HepG2 (cell line): Measurements from ENCODE around the gene GNG10. TPM values are rescaled to one million over a fixed set of nuclear protein-coding genes. Genes with fewer than 3 reads are reported as not detected.

Source experiments
- ARID2 ChIP-seq: sonication (generic); formaldehyde crosslinking; IDR thresholded peaks from 2 replicates; pipeline ENCODE4 v1.8.1; 2022; ENCODE audit warnings: mild to moderate bottlenecking, missing genetic modification reagents, borderline replicate concordance
- CEBPB ChIP-seq: IDR thresholded peaks from 2 replicates; pipeline ENCODE4 v1.6.1; 2011; ENCODE audit warnings: low read depth, low read length, improper control_type of control experiment, borderline replicate concordance
- CENPT ChIP-seq: sonication (generic); formaldehyde crosslinking; IDR thresholded peaks from 2 replicates; pipeline ENCODE4 v1.8.0; 2022; ENCODE audit warnings: low read depth, mild to moderate bottlenecking, moderate library complexity, missing genetic modification reagents
- FLYWCH1 ChIP-seq: sonication (generic); formaldehyde crosslinking; IDR thresholded peaks from 2 replicates; pipeline ENCODE4 v1.8.1; 2023; ENCODE audit warnings: mild to moderate bottlenecking, missing genetic modification reagents
- FOXO1 ChIP-seq: sonication (generic); formaldehyde crosslinking; IDR thresholded peaks from 2 replicates; pipeline ENCODE4 v1.4.0; 2020; ENCODE audit warnings: missing genetic modification reagents
- HNF4A ChIP-seq: sonication (generic); formaldehyde crosslinking; IDR thresholded peaks from 2 replicates; pipeline ENCODE4 v1.4.0; 2020; ENCODE audit warnings: missing genetic modification reagents
- MED13 ChIP-seq: sonication (generic); formaldehyde crosslinking; IDR thresholded peaks from 2 replicates; pipeline ENCODE4 v1.5.0; 2020; ENCODE audit warnings: missing genetic modification reagents
- MLLT10 ChIP-seq: sonication (generic); formaldehyde crosslinking; IDR thresholded peaks from 2 replicates; pipeline ENCODE4 v1.4.0; 2020; ENCODE audit warnings: missing genetic modification reagents
- MZF1 ChIP-seq: sonication (generic); formaldehyde crosslinking; IDR thresholded peaks from 2 replicates; pipeline ENCODE4 v1.8.1; 2023; ENCODE audit warnings: mild to moderate bottlenecking, missing genetic modification reagents, borderline replicate concordance
- PPARG ChIP-seq: conservative IDR thresholded peaks from 2 replicates; pipeline ENCODE4 v1.6.1; 2016; ENCODE audit warnings: missing biosample characterization, missing genetic modification reagents
- RFX3 ChIP-seq: IDR thresholded peaks from 2 replicates; pipeline ENCODE4 v1.6.1; 2016; ENCODE audit warnings: missing biosample characterization, missing genetic modification reagents
- SETDB1 ChIP-seq: sonication (generic); formaldehyde crosslinking; IDR thresholded peaks from 2 replicates; pipeline ENCODE4 v1.5.1; 2020; ENCODE audit warnings: missing genetic modification reagents, mild to moderate bottlenecking, borderline replicate concordance
- SIN3A ChIP-seq: IDR thresholded peaks from 2 replicates; pipeline ENCODE4 v1.6.1; 2011; ENCODE audit warnings: low read depth, mild to moderate bottlenecking, control low read depth, low read length, borderline replicate concordance
- ZBTB1 ChIP-seq: sonication (generic); formaldehyde crosslinking; IDR thresholded peaks from 2 replicates; pipeline ENCODE4 v1.4.0; 2020; ENCODE audit warnings: missing genetic modification reagents, borderline replicate concordance
- ZFP82 ChIP-seq: sonication (generic); formaldehyde crosslinking; IDR thresholded peaks from 2 replicates; pipeline ENCODE4 v1.5.1; 2020; ENCODE audit warnings: mild to moderate bottlenecking, missing genetic modification reagents, borderline replicate concordance
- ZNF121 ChIP-seq: sonication (generic); formaldehyde crosslinking; IDR thresholded peaks from 2 replicates; pipeline ENCODE4 v1.5.0; 2020; ENCODE audit warnings: mild to moderate bottlenecking, missing genetic modification reagents
- ZNF260 ChIP-seq: sonication (generic); formaldehyde crosslinking; IDR thresholded peaks from 2 replicates; pipeline ENCODE4 v1.4.0; 2020; ENCODE audit warnings: missing genetic modification reagents, low read depth, mild to moderate bottlenecking, borderline replicate concordance
- ZNF501 ChIP-seq: sonication (generic); formaldehyde crosslinking; IDR thresholded peaks from 2 replicates; pipeline ENCODE4 v1.5.1; 2020; ENCODE audit warnings: mild to moderate bottlenecking, moderate library complexity, missing genetic modification reagents
- ZNF567 ChIP-seq: sonication (generic); formaldehyde crosslinking; IDR thresholded peaks from 2 replicates; pipeline ENCODE4 v1.8.1; 2023; ENCODE audit warnings: mild to moderate bottlenecking, missing genetic modification reagents, borderline replicate concordance
- ZNF749 ChIP-seq: sonication (generic); formaldehyde crosslinking; IDR thresholded peaks from 2 replicates; pipeline ENCODE4 v1.8.0; 2022; ENCODE audit warnings: mild to moderate bottlenecking, missing genetic modification reagents, moderate library complexity, borderline replicate concordance
- ZNF773 ChIP-seq: sonication (generic); formaldehyde crosslinking; IDR thresholded peaks from 2 replicates; pipeline ENCODE4 v1.4.0; 2020; ENCODE audit warnings: missing genetic modification reagents, borderline replicate concordance
- ZSCAN25 ChIP-seq: sonication (generic); formaldehyde crosslinking; IDR thresholded peaks from 2 replicates; pipeline ENCODE4 v1.8.0; 2022; ENCODE audit warnings: mild to moderate bottlenecking, missing genetic modification reagents
- polyA plus RNA-seq, 8 experiments: library from polyadenylated mRNA; depleted of rRNA in 3 of 8; stranded (reverse) in 7 of 8; unstranded in 1 of 8; fragments of >200 nt; fragmentation: Illumina TruSeq in 4 of 8; extraction: Trizol in 4 of 8; gene quantifications; 2 replicates each; pipeline versions ENCODE4 v1.2.1 to v1.2.3, GENCODE V29; 2011 to 2016; ENCODE audit warnings: low read depth in 4 of 8, missing spikeins in 1 of 8, mixed read lengths in 1 of 8; ENCODE audit not compliant: insufficient read depth in 1 of 8
- total RNA-seq, 5 experiments: library from RNA; depleted of rRNA; stranded (reverse); fragments of >200 nt; fragmentation: Illumina TruSeq; extraction: Trizol; gene quantifications; 2 replicates each; pipeline ENCODE4 v1.2.3, GENCODE V29; 2016; ENCODE audit warnings: low read depth in 1 of 5
- TF ChIP-seq, protein P1 (sequence below): sonication (generic); formaldehyde crosslinking; IDR thresholded peaks from 2 replicates; pipeline ENCODE4 v1.5.1; 2020; ENCODE audit warnings: mild to moderate bottlenecking, missing genetic modification reagents
- TF ChIP-seq, protein P2 (sequence below): IDR thresholded peaks from 2 replicates; pipeline ENCODE4 v1.6.1; 2016; ENCODE audit warnings: low read depth, borderline replicate concordance
- TF ChIP-seq, protein P3 (sequence below): sonication (generic); formaldehyde crosslinking; IDR thresholded peaks from 2 replicates; pipeline ENCODE4 v1.4.0; 2020; ENCODE audit warnings: mild to moderate bottlenecking, missing genetic modification reagents

The GNG10 gene
- total and polyA plus RNA-seq, 2 of the 13 experiments (the other 11 are each of a cell fraction or from before 2014, with no cell fraction given) = 29.8 to 32.4 TPM

DNA sequence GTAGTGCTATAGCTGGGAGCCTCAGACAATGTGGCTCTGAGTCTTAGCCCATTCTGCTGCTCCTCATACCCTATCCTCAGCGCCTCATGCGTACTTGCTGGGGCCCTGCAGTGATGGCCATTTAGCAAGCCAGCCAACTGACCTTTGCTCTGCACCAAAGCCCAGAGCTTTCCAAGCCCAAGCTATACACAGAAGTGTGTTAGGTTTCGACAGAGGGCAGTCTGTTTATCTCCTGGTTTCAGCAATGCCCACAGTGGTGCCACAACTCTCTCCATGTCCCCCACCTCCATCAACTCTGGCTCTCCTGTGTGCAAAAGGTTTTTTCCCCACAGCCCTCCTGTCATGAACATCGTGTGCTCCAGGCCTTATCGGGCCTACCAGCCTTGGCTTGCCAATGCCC, 16.9 kb downstream of the GNG10 start (continued):
- TF ChIP-seq ZFP82 (CRISPR knock-in tag) = no peak
- TF ChIP-seq, protein P1, sequence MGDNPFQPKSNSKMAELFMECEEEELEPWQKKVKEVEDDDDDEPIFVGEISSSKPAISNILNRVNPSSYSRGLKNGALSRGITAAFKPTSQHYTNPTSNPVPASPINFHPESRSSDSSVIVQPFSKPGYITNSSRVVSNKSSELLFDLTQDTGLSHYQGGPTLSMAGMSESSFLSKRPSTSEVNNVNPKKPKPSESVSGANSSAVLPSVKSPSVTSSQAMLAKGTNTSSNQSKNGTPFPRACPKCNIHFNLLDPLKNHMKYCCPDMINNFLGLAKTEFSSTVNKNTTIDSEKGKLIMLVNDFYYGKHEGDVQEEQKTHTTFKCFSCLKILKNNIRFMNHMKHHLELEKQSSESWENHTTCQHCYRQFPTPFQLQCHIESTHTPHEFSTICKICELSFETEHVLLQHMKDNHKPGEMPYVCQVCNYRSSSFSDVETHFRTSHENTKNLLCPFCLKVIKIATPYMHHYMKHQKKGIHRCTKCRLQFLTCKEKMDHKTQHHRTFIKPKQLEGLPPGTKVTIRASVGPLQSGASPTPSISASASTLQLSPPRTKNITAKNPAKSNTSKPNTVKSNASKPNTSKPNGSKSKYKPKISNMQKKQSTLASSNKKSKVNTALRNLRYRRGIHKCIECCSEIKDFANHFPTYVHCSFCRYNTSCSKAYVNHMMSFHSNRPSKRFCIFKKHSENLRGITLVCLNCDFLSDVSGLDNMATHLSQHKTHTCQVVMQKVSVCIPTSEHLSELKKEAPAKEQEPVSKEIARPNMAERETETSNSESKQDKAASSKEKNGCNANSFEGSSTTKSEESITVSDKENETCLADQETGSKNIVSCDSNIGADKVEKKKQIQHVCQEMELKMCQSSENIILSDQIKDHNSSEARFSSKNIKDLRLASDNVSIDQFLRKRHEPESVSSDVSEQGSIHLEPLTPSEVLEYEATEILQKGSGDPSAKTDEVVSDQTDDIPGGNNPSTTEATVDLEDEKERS (CRISPR knock-in tag) = no peak
- TF ChIP-seq MED13 = no peak
- TF ChIP-seq MZF1 (CRISPR knock-in tag) = no peak
- TF ChIP-seq ZNF749 = no peak
- no peak for TF ChIP-seq FOXO1 (CRISPR knock-in tag)
- no peak for TF ChIP-seq ZSCAN25 (CRISPR knock-in tag)
- no peak for TF ChIP-seq SIN3A
- TF ChIP-seq ZNF567 (CRISPR knock-in tag) = no peak
- TF ChIP-seq, protein P2, sequence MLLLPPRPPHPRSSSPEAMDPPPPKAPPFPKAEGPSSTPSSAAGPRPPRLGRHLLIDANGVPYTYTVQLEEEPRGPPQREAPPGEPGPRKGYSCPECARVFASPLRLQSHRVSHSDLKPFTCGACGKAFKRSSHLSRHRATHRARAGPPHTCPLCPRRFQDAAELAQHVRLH (CRISPR knock-in tag) = 0 out of 2 replicates have a peak, but pooled peaks have one; percentile 53
- no peak for TF ChIP-seq ZNF501 (CRISPR knock-in tag)
- TF ChIP-seq ARID2 (CRISPR knock-in tag) = no peak
- peak; percentile 93 for TF ChIP-seq HNF4A (CRISPR knock-in tag)
- TF ChIP-seq, protein P3, sequence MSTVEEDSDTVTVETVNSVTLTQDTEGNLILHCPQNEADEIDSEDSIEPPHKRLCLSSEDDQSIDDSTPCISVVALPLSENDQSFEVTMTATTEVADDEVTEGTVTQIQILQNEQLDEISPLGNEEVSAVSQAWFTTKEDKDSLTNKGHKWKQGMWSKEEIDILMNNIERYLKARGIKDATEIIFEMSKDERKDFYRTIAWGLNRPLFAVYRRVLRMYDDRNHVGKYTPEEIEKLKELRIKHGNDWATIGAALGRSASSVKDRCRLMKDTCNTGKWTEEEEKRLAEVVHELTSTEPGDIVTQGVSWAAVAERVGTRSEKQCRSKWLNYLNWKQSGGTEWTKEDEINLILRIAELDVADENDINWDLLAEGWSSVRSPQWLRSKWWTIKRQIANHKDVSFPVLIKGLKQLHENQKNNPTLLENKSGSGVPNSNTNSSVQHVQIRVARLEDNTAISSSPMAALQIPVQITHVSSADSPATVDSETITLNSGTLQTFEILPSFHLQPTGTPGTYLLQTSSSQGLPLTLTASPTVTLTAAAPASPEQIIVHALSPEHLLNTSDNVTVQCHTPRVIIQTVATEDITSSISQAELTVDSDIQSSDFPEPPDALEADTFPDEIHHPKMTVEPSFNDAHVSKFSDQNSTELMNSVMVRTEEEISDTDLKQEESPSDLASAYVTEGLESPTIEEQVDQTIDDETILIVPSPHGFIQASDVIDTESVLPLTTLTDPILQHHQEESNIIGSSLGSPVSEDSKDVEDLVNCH (CRISPR knock-in tag) = no peak
- TF ChIP-seq PPARG (CRISPR knock-in tag) = 0 out of 2 replicates have a peak, but pooled peaks have one; percentile 45
- peak; percentile 94 for TF ChIP-seq ZNF121
- no peak for TF ChIP-seq ZNF773
- no peak for TF ChIP-seq ZBTB1 (CRISPR knock-in tag)
- no peak for TF ChIP-seq FLYWCH1 (CRISPR knock-in tag)
- TF ChIP-seq ZNF260 (CRISPR knock-in tag) = no peak
- no peak for TF ChIP-seq RFX3
- no peak for TF ChIP-seq CENPT (CRISPR knock-in tag)
- no peak for TF ChIP-seq MLLT10 (CRISPR knock-in tag)
- TF ChIP-seq SETDB1 (CRISPR knock-in tag) = no peak
- peak; percentile 25; the same call in 1 of the 2 replicates for TF ChIP-seq CEBPB
